ENCODE measurements around the gene MYT1. TPM values are rescaled to one million over a fixed set of nuclear protein-coding genes. Genes with fewer than 3 reads are reported as not detected.

Gene MYT1
- total RNA-seq, 3 donors from 2014 or later (not counting 1 experiment from before 2014, with no cell fraction given) = not detected

DNA sequence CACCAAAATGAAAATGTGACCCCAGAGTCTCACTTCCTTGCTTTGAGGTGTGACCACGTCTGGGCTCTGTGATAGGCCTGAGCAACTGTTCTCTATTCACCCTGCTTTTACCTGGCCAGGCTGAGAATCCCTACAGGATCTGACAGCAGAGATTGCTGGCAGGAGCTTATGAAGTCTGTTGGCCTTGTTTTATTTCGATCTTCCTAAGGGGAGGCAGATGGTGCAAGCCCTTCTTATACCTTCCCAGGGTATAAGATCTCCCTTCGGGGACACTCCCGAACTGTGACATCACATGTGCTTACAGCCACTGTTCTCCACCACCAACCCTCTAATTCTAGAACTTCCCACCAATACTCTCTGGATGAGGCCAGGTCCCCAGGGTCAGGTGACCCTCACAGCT is 26.8 kb downstream of the MYT1 start:
- Histone ChIP-seq H3K9me3 (ENCODE audit: control insufficient read depth, insufficient read depth, low read length) (no peaks in the 10 kb centered on the region), H3K4me1 (ENCODE audit: control insufficient read depth, insufficient read depth, low read length) (peaks cover 12% of the 10 kb centered on the region), H3K27ac (ENCODE audit: low read length) (no peak overlapping the region), H3K4me3 (ENCODE audit: low read length) (no peak overlapping the region), H3K36me3 (ENCODE audit: control insufficient read depth, insufficient read depth, low read length) (no peaks in the 10 kb centered on the region), H3K27me3 (ENCODE audit: control insufficient read depth, insufficient read depth, low read length) (no peaks in the 10 kb centered on the region)
- no peak for DNase-seq
- 85% methylated on average over 4 of the region's 4 CpGs for WGBS (ENCODE audit: insufficient coverage)
- peaks cover 2 to 5% of the 10 kb centered on the region in 2 donors for H3K4me1 Mint-ChIP-seq
- H3K36me3 Mint-ChIP-seq = no peaks in the 10 kb centered on the region
- no peak for ATAC-seq
- peaks cover 4 to 10% of the 10 kb centered on the region in 2 donors for H3K27me3 Mint-ChIP-seq (ENCODE audit: low read depth in 2 of 2)
- TF ChIP-seq, protein P1, sequence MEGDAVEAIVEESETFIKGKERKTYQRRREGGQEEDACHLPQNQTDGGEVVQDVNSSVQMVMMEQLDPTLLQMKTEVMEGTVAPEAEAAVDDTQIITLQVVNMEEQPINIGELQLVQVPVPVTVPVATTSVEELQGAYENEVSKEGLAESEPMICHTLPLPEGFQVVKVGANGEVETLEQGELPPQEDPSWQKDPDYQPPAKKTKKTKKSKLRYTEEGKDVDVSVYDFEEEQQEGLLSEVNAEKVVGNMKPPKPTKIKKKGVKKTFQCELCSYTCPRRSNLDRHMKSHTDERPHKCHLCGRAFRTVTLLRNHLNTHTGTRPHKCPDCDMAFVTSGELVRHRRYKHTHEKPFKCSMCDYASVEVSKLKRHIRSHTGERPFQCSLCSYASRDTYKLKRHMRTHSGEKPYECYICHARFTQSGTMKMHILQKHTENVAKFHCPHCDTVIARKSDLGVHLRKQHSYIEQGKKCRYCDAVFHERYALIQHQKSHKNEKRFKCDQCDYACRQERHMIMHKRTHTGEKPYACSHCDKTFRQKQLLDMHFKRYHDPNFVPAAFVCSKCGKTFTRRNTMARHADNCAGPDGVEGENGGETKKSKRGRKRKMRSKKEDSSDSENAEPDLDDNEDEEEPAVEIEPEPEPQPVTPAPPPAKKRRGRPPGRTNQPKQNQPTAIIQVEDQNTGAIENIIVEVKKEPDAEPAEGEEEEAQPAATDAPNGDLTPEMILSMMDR (IDR thresholded peaks at IDR 0.05) = no peak
- no peak overlapping the region for H3K27ac Mint-ChIP-seq
- no peaks in the 10 kb centered on the region for H3K9me3 Mint-ChIP-seq
- intact Hi-C loops (cut with micrococcal nuclease) = no loop called here
- H3K4me3 Mint-ChIP-seq = no peak overlapping the region

GRCh38 chr20:64192406-64192805 is 28.2 kb downstream of the MYT1 start:
- no peak overlapping the region for H3K4me3 Mint-ChIP-seq
- H3K36me3 Mint-ChIP-seq = no peaks in the 10 kb centered on the region
- Histone ChIP-seq H3K36me3 (ENCODE audit: control insufficient read depth, insufficient read depth, low read length) (no peaks in the 10 kb centered on the region), H3K4me3 (ENCODE audit: low read length) (no peak overlapping the region), H3K27me3 (ENCODE audit: control insufficient read depth, insufficient read depth, low read length) (no peaks in the 10 kb centered on the region), H3K9me3 (ENCODE audit: control insufficient read depth, insufficient read depth, low read length) (no peaks in the 10 kb centered on the region), H3K27ac (ENCODE audit: low read length) (no peak overlapping the region), H3K4me1 (ENCODE audit: control insufficient read depth, insufficient read depth, low read length) (peaks cover 6% of the 10 kb centered on the region)
- TF ChIP-seq, protein P1 (IDR thresholded peaks at IDR 0.05) = no peak
- peaks cover 0 to 5% of the 10 kb centered on the region in 2 donors for H3K4me1 Mint-ChIP-seq
- no peaks in the 10 kb centered on the region for H3K9me3 Mint-ChIP-seq
- no peak overlapping the region for H3K27ac Mint-ChIP-seq
- DNase-seq = no peak
- H3K27me3 Mint-ChIP-seq (ENCODE audit: low read depth in 2 of 2) = peaks cover 7 to 10% of the 10 kb centered on the region in 2 donors
- no peak for ATAC-seq
- intact Hi-C loops (cut with micrococcal nuclease) = no loop called here
- 68% methylated on average over 9 of the region's 9 CpGs for WGBS (ENCODE audit: insufficient coverage)

DNA sequence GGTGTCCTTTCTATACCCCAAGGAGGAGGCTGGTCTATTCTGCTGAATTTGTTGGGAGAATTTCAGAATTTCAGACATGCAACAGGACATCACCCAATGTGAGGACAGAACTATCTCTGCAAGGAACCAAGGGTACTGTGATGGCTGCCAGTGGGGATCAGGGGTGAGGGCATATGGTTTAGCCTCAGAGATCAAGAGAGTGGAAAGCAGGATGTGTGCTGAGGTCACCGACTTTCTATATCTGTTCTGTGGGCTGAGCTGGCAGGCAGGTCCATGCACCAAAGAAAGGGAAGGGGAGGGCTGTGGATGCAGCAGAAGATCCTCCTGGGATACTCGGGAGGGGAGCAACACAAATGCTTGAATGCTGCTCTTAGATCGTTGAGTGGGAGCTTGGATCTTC is 28.8 kb downstream of the MYT1 start:
- H3K4me1 Mint-ChIP-seq = peaks cover 0 to 5% of the 10 kb centered on the region in 2 donors
- ATAC-seq (no peak), DNase-seq (no peak)
- TF ChIP-seq, protein P1 (IDR thresholded peaks at IDR 0.05) = no peak
- Histone ChIP-seq H3K36me3 (ENCODE audit: control insufficient read depth, insufficient read depth, low read length) (no peaks in the 10 kb centered on the region), H3K4me1 (ENCODE audit: control insufficient read depth, insufficient read depth, low read length) (peaks cover 6% of the 10 kb centered on the region), H3K4me3 (ENCODE audit: low read length) (no peak overlapping the region), H3K27me3 (ENCODE audit: control insufficient read depth, insufficient read depth, low read length) (no peaks in the 10 kb centered on the region), H3K27ac (ENCODE audit: low read length) (no peak overlapping the region), H3K9me3 (ENCODE audit: control insufficient read depth, insufficient read depth, low read length) (no peaks in the 10 kb centered on the region)
- H3K27ac Mint-ChIP-seq = no peak overlapping the region
- no peaks in the 10 kb centered on the region for H3K9me3 Mint-ChIP-seq
- no peaks in the 10 kb centered on the region for H3K36me3 Mint-ChIP-seq
- peaks cover 7 to 10% of the 10 kb centered on the region in 2 donors for H3K27me3 Mint-ChIP-seq (ENCODE audit: low read depth in 2 of 2)
- intact Hi-C loops (cut with micrococcal nuclease) = no loop called here
- WGBS (ENCODE audit: insufficient coverage) = 61% methylated on average over 3 of the region's 3 CpGs
- H3K4me3 Mint-ChIP-seq = no peak overlapping the region

DNA sequence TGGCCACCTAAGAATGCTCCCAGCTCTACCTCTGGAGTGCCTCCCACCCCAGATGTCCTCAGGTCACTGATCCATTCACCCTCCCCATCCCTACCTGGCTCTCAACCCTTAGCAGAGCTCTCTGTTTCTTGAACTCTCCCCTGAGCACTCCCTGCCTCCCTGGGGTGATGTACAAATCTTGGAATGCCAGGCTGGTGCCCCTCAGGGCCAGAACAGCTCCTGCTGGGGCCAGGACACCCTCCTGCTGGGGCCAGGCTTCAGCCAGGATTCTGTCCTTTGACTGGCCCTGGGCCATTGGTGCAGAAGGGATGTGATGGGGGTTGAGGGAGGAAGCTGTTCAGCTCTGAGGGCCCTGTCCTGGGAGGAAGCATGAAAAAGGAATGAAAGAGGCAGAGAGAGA is 30.0 kb downstream of the MYT1 start:
- H3K36me3 Mint-ChIP-seq = no peaks in the 10 kb centered on the region
- no peaks in the 10 kb centered on the region for H3K27me3 ChIP-seq (ENCODE audit: control insufficient read depth, insufficient read depth, low read length)
- no peaks in the 10 kb centered on the region for H3K36me3 ChIP-seq (ENCODE audit: control insufficient read depth, insufficient read depth, low read length)
- no peak overlapping the region for H3K4me3 Mint-ChIP-seq
- H3K27ac ChIP-seq (ENCODE audit: low read length) = no peak overlapping the region
- no peaks in the 10 kb centered on the region for H3K9me3 ChIP-seq (ENCODE audit: control insufficient read depth, insufficient read depth, low read length)
- intact Hi-C loops (cut with micrococcal nuclease) = no loop called here
- peaks cover 0 to 5% of the 10 kb centered on the region in 2 donors for H3K4me1 Mint-ChIP-seq
- H3K4me3 ChIP-seq (ENCODE audit: low read length) = no peak overlapping the region
- no peak for ATAC-seq
- H3K9me3 Mint-ChIP-seq = no peaks in the 10 kb centered on the region
- H3K27me3 Mint-ChIP-seq (ENCODE audit: low read depth in 2 of 2) = peaks cover 2 to 7% of the 10 kb centered on the region in 2 donors
- no peak overlapping the region for H3K27ac Mint-ChIP-seq
- TF ChIP-seq, protein P1 (IDR thresholded peaks at IDR 0.05) = no peak
- DNase-seq = no peak
- H3K4me1 ChIP-seq (ENCODE audit: control insufficient read depth, insufficient read depth, low read length) = peaks cover 6% of the 10 kb centered on the region
